ENCODE results near the gene SCRG1.

SCRG1 gene

DNA sequence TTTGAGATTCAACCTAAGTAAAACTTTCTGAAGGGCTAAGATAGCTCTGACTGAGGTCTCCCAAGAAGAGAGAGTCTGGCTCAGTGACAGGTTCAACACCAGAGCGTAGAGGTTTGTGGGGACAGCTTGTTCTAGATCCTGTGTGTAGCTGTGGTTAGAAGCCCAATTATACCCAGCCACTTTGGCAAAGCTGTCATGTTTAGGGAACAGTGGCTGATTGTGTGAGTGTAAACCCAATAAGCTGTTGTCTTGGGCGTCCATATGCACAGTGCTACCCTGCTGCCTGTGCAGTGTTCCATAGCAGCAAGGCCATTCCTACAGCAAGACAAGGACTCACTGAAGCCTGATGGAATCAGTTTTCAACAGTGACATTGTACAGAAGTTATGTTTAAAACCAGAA lies 11.2 kb upstream of the SCRG1 start:
- no peak for DNase-seq

DNA sequence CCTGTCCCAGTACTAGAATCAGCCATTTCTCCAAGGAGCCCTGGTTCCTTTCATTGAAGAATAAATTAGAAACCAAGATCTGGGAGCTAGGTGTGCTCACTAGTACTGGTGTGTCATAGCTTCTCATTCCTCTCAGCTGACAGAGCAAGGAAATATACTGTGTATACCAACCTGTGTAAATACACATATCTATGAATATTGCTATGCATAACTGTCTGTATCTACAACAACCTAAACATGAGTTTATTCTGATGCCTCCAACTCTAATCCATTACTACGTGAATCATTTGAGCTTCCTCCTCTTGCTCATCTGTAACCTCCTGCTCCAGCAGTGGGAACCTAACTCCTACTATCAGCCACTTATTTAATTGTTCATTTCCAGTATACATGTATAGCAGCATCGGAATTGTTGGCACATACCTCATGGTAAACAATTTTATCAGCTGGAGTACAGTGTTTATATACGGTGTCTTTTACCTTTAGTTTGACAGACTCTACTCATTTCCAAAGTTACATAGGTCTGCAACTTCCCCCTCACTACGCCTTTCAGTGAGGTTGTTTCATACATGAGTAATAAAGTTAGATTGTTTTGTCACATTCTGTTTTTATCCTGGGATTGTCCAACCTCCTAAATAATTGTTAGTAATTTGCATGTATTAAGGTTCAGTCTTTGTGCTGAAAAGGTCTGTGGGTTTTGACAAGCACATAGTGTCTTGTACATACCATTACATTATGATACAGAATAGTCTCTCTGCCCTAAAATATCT lies 7.1 kb upstream of the SCRG1 start:
- no peak for DNase-seq

DNA sequence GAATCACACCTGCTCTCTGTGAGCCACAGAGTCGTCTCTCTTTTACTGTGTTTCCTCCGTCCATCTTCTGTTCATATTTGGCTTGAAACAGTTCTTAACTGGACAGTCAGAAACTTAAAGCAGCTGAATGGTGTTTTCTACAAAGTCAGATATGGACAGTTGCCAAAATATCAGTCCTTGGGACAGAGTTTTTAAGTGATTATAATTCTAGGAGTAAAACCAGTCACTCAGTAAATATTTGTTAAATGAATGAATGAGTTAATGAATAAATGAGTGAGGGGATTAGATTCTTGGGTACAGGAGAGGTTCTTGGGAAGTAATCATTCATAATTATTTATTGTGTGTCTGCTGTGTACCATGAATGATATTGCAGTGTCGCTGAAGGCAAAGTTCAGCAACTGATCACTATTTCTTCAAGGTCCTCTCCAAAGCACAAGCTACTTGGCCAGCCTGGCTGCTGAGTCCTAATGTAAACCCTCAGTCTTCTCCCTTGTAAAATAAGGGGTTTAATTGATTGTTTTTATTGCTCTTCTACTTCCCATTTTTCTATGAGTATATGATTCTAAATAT lies 5.5 kb upstream of the SCRG1 start:
- no peak for DNase-seq

DNA sequence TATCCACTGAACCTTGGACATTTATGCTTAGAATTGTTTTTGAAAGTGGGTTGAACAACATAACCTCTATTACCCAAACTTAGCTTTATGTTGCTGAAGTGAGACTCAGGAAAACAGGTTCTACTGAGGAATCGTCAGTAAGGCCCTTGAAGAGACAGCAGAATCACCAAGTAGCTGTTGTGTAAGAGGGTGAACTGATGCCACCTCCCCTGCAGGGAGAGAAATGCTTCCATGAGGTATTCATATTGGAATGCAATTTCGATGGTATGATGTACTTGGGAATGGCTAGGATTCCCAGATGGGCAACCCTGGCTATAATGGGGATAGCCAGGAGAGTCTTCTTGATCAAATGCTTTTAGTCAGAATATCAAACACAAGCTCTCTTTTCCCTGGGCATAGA lies 4.1 kb upstream of the SCRG1 start:
- no peak for DNase-seq

DNA sequence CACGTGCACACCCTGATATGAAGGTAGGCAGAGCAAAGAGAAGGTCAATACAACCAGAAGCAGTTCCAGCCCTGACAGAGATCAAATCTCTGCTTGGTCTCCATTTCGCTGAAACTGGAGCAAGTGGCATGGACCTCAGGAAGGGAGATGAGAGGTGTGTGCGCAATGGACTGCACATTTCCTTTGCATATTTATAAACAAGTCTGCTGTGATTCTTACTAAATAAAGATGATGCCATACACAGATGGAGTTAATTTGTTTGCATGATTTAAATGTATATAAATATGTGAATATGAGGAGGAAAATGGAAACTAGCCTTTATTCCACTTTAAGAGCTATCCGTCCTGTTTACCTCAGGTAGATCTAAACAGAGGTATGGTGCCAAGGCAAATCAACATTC lies 2.1 kb upstream of the SCRG1 start:
- DNase-seq = no peak

DNA sequence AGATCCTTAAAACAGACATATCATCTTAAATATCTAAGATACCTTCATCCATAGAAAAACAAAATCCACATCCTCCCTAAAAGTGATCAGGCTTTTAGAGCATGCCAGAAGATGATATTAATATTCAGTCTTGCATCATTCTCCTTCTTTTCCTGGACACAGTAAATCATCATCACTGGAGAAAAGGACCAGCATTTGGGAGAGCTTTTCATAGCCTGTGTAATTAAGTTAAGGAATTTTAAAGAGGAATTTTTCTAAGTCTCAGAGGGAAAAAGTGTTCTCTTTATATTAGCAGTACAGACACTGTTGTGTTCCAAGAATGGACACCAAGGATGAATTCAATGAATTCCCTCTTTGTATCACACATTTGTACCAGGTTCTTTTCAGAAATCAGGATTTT lies 696 bp downstream of the SCRG1 start:
- no peak for DNase-seq

DNA sequence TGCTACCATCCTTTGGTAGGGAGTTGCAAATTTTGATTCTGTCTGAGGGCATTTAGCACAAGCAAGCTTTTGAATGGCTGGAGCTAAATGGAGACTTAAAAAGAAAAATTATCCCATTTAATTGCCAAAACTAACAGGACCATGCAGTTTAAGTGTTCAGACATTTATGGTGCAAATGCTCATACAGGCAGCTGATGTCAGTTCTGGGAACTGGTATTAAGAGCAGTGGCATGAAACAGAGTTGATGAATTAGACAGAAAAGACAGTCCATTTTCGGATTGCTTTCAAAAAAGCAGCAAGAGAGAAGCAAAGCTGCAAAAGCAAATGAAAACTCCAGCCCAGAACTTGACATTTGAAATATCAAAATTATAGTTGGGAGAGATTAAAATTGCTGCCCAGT lies 1.3 kb downstream of the SCRG1 start:
- DNase-seq = no peak

DNA sequence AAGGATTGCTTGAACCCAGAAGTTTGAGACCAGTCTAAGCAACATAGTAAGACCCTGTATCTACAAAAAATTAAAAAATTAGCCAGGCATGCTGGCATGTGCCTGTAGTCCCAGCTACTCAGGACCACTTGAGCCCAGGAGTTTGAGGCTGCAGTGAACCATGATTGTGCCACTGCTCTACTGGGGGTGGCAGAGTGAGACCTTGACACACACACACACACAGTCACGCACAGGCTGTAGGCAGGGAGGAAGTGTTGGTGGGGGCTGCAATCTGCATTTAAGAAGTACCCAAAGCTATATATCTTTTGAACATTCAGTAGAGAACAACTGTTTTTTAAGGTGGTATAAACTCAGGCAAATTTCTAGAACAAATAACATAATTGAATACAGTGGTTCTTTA lies 7.2 kb downstream of the SCRG1 start:
- DNase-seq = no peak

DNA sequence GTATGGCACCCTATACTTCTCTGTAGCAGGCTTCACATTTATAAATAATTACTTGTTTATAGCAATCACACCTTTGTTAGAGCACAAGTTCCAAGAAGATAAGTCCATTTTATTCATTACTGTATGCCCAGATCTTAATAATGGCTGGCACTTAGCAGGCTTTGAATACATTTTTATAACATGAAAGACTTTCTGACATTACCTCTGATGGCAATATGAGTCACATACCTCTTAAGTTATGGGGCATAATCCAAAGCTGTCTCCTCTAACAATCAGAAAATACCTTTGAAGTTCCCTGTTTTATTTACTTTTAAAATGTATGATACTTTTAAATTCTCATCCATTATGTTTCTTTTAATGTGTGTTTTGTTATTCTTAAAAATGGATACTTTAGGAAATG lies 12.2 kb downstream of the SCRG1 start:
- no peak for DNase-seq

DNA sequence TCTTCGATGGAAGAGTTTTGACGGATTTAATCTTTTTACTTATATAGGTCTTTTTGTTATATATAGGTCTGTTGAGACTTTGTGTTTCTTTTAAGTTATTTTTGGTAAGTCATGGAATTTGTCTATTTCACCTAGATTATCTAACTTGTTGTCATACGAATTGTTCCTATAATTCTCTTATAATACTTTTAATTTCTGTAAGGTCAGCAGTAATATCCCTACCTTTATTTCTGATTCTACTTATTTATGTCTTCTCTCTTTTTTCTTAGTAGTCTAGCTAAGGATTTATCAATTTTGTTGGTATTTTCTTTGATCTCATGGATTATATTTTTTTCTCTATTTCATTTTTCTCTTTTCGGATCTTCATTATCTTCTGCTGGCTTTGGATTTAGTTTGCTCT lies 16.6 kb downstream of the SCRG1 start:
- DNase-seq = no peak

DNA sequence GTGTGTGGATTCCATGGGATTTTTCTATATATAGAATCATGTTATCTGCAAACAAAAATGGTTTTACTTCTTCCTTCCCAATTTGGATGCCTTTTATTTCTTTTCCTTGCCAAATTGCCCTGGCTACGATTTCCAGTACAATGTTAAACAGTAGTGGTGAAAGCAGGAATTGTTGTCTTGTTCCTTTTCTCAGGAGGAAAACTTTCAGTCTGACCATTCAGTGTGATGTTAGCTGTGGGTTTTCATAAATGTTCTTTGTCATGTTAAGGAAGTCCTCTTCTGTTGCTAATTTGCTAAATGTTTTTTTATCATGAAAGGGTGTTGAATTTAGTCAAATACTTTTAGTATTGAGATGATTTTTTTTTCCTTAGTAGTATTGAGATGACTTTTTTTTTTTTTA lies 17.3 kb downstream of the SCRG1 start:
- no peak for DNase-seq

DNA sequence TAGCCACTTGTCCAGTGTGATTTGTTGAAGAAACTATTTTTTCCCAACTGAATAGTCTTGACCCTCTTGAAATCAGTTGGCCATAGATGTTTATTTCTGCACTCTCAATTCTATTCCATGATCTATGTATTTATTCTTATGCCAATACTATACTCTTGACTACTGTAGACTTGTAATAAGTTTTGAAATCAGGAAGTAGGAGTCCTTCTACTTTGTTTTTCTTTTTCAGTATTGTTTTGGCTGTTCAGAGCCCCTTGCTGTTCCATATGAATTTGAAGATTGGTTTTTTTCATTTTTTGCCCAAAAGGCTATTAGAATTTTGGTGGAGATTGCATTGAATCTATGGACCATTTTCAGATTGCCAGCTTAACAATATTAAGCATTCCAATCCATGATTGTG lies 17.9 kb downstream of the SCRG1 start:
- DNase-seq = no peak

DNA sequence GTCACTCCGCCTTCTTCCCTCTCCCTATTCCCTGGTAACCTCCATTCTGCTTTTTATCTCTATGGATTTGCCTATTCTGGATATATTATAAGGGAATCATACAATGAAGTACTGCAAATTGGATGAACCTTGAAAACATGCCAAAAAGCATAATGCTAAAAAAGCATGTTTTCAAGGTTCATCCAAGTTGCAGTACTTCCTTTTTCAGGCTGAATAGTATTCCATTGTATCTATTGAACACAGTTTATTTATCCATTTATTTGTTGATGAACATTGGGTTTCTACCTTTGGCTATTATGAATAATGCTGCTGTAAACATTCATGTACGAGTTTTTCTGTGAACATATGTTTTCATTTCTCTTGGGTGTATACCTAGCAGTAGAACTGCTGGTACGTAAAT lies 19.0 kb downstream of the SCRG1 start:
- no peak for DNase-seq

DNA sequence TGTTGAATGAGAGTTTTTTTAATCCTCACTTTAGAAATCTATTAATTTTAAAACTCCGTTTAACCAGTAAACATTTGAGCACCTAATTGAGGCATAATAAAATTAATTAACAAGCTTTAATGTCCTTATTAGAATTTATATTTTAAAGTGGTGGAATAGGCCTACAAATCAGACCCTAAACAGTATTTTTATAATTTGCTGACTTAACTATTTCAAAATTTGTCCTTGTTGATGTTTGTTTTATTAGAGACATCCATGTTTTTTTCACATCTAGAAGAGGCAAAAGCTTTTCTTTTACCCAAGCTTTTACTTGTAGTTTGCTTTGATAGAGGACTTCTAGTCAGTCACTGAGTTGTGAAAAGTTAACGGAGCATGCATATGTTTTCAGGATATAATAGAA lies 24.3 kb downstream of the SCRG1 start:
- no peak for DNase-seq

DNA sequence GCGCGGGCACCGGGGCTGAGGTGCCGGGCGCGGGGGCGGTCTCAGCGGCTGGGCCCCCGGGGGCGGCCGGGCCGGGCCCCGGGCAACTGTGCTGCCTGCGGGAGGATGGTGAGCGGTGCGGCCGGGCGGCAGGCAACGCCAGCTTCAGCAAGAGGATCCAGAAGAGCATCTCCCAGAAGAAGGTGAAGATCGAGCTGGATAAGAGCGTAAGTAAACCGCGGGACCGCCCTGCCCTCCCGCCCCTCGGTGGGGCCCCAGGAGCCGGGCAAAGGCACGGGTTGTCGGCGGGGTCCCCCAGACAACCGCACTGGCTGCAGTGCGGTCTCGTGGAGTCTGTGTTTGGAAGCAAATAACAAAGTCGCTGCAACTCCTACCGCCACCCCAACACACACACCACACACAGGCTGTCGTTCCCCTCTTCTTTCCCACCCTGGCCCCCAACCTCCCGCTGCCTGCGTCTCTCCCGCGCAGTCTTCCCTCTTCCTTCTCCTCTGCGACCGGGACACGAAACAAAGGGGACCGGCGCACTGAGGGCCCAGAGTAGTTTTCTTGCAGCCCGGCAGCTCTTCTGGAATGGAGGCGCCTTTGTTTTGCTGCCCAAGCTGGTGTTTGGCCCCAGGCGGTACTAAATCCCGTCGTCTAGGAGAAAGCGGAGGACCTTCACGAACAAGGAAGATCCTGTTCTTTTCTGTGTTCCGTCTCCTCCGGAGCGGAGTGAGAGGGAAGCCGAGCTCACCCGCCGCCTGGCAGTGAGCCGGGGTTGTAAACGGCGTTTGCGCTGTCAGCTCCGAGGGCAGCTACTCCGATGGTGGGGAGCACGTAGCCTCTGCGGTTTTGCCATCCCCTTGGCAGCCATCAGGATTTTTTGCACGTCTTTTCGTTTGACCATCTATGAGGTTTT lies 27.4 kb downstream of the SCRG1 start:
- peak; percentile 19 for DNase-seq

DNA sequence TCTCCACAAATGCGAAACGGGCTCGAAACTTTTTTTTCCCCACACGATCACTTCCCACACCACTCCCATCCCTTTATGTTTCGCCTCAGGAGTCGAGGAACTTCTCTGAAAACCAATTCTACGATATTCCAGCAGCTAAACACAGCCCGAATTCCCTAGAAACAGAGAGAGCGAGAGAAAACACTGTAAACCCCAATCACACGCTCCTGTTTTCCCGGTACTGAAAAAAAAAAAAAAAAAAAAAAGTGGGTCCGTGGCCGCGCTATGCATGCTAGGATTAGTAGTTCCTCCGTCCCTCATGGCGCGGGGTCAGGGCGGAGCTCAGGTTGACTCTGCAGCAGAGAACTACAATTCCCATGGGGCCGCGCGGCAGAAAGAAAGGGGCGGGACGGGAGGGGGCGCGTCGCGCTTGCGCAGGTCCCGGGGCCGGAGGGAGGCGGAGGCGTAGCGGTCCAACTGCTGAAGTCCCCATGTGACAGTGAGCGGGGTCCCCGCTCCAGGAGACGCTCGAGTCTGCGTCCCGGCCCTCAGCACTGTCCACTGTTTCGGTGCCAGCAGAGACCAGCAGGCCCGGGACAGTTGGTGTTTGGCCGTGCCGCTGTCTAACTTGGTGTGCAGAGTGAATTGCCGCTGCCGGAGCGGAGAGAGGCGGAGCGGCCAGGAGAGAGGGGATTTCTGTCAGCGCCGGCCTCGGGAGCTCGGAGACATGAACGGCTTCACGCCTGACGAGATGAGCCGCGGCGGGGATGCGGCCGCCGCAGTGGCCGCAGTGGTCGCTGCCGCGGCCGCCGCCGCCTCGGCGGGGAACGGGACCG lies 28.2 kb downstream of the SCRG1 start, which contains the start of gene SAP30:
Gene SAP30 (plus strand): TSS at position 478 of the 815 bp plus-strand sequence. CDS start 229 bp downstream, at position 707.
- peak; percentile 81 for DNase-seq

DNA sequence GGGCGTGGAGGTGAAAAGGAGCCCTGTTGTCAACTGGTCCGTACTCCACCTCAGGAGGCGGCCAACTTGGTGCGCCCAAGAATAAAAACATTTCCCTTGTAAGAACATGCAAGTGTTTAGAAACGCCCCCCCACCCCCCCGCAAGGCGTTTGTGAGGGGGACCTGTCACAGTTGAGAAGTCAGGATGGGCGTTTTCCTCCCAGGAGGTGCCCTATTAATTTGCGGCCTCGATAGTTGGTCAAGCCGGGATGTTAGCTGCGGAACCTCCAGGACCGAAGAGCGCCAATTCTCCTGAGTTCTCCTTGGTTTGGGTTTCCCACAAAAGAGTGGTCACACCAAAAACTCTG lies 28.8 kb downstream of the SCRG1 start:
- no peak for DNase-seq

DNA sequence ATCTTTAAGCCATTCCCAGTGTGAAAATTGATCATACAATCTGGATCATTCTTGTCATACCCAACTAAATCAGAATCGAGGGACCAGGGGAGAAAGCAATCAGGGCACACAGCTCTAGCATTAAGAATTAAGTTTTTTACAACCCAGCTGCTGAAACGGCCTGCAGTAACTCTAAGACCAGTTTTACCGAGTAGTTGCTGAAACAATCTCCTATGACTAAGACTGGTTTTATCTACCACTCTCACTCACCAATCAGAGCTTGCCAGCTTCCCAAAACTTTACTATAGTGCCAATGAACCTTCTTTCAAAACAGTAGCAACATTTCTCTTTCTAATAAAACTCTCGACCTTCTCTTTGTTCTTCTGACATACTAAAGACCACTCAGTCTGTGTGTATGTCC lies 31.0 kb downstream of the SCRG1 start:
- DNase-seq = no peak

DNA sequence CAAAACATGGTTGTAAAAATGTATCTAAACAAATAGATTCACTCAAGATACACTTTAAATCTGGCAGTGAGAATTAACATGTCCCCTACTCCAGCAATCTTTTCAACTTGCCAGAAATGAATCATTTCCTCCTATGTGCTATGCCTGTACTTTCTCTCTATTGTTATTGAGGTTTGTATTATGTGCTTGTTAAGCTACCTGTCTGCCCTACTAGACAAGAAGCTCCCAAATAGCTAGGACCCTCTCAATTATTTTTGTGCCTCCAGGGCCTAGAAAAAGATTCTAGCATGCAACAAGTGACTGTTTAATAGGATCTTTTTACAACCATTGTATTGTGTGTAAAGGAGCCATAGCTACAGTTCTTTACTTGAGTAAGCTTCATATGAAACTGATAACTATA lies 31.6 kb downstream of the SCRG1 start:
- DNase-seq = no peak

DNA sequence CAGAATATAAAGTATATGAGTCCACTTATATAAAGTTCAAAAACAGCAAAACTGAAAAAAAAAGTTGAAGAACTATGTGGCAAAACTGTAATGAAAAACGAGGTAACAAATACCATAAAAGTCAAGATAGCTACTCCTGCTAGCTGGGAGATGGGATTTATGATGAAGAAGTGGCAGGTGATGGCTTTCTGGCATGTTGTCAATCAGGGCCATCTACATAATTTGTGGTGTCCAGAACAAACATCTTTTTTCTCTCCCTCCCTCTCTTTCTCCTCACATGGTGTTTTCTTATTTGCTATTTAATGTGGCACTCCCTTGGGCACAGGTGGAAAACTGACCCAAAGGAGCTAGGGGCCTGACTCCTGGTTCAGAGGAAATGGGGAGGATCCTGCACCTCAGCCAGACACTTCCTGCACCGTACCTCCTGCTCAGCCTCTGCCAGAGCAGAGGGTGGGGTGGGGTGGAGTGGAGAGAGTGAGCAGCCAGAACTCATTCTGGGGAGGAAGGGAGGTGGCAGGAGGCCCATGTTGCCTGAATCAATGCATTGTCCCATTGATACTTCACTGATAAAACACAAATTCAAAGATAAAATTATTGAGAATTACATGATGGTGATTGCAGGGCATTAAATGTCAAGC lies 33.4 kb downstream of the SCRG1 start:
- DNase-seq = no peak

DNA sequence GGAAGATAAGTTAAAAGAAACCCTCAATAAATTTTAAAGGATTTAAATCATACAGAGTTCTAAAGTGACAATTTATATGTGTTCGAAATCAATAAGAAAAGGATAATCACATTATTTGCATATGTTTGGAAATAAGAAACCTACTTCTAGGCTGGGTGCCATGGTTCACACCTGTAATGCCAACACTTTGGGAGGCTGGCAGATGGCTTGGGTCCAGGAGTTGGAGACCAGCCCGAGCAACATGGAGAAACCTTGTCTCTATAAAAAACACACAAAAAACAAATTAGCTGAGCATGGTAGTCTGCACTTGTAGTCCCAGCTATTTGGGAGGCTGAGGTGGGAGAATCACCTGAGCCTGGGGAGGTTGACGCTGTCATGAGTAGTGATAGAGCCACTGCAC lies 36.2 kb downstream of the SCRG1 start:
- no peak for DNase-seq

DNA sequence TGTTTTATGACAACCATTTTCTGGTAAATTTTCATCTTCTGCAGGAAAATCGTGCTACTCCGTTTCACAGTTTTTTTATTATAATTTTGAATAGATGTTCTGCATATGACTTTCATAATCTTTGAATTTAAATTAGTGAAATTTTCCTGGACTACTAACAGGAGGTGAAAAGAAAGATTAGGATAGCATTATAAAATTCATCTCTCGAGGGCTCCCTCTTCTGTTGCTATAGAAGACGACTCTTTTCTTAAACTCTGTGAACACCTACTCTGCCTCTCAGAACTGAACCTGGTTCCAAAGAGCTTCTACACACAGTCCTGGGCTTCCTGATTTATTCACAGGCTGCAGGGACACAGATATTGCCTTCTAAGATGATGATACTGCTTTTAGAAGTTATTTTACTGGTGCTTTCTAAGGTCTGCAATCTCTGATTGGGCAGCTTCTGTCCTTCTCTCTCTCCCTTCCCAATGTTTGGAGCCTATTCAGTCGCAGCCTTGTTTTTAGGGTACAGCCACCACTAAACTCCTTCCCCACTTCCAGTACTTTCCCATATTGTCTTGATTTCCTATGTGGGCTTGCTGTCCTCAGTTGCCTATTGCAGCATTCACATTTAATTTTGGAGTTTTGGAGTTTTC lies 38.2 kb downstream of the SCRG1 start:
- DNase-seq = no peak
